Ishikawa (cell line): ENCODE measurements around the gene PTPRU.

Experiments used
- CEBPB ChIP-seq: IDR thresholded peaks from 2 replicates; pipeline ENCODE4 v1.6.1; 2012
- CREB1 ChIP-seq: IDR thresholded peaks from 2 replicates; pipeline ENCODE4 v1.6.1; 2012; ENCODE audit warnings: low read depth
- EGR1 ChIP-seq: IDR thresholded peaks from 2 replicates; pipeline ENCODE4 v1.6.1; 2012
- EP300 ChIP-seq: IDR thresholded peaks from 2 replicates; pipeline ENCODE4 v1.6.1; 2012; ENCODE audit warnings: borderline replicate concordance
- FOXM1 ChIP-seq: IDR thresholded peaks from 2 replicates; pipeline ENCODE4 v1.6.1; 2012; ENCODE audit warnings: low read depth, borderline replicate concordance
- NFIC ChIP-seq: IDR thresholded peaks from 2 replicates; pipeline ENCODE4 v1.6.1; 2012
- RAD21 ChIP-seq: IDR thresholded peaks from 2 replicates; pipeline ENCODE4 v1.6.1; 2012; ENCODE audit warnings: low read depth
- TAF1 ChIP-seq: IDR thresholded peaks from 2 replicates; pipeline ENCODE4 v1.6.1; 2012; ENCODE audit warnings: low read depth, mild to moderate bottlenecking
- TCF12 ChIP-seq: IDR thresholded peaks from 2 replicates; pipeline ENCODE4 v1.6.1; 2012; ENCODE audit warnings: low read depth
- TEAD4 ChIP-seq: IDR thresholded peaks from 2 replicates; pipeline ENCODE4 v1.6.1; 2012
- YY1 ChIP-seq: IDR thresholded peaks from 2 replicates; pipeline ENCODE4 v1.6.1; 2012; ENCODE audit warnings: low read depth
- ZBTB7A ChIP-seq: IDR thresholded peaks from 2 replicates; pipeline ENCODE4 v1.6.1; 2012; ENCODE audit warnings: low read depth
- TF ChIP-seq, protein P1 (sequence below): IDR thresholded peaks from 2 replicates; pipeline ENCODE4 v1.6.1; 2012; ENCODE audit warnings: low read depth, mild to moderate bottlenecking
- TF ChIP-seq, protein P2 (sequence below): IDR thresholded peaks from 2 replicates; pipeline ENCODE4 v1.6.1; 2012
- TF ChIP-seq, protein P3 (sequence below): IDR thresholded peaks from 2 replicates; pipeline ENCODE4 v1.6.1; 2012

PTPRU gene

DNA sequence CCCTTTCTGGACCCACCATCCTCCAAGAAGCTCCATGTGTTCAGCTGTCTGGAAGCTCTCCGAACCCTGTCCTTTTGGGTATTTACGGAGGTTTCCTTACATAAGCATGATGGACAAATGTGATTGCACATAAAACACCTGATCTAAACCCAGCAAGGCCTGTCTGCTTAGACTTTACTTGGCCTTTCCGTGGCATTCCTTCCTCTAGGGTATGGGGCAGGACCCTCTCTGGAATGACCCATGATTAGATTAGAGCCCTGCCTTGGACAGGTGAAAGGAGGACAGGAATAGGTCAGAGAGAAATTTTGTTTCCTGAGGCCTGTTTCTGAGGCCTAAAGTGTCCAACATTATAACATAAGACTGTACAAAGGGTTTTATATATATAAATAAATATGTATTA lies 16.9 kb downstream of the PTPRU start:
- TF ChIP-seq TEAD4: no peak
- no peak for TF ChIP-seq ZBTB7A
- no peak for TF ChIP-seq FOXM1
- no peak for TF ChIP-seq TAF1
- TF ChIP-seq CEBPB: no peak
- TF ChIP-seq EP300: no peak
- TF ChIP-seq, protein P1, sequence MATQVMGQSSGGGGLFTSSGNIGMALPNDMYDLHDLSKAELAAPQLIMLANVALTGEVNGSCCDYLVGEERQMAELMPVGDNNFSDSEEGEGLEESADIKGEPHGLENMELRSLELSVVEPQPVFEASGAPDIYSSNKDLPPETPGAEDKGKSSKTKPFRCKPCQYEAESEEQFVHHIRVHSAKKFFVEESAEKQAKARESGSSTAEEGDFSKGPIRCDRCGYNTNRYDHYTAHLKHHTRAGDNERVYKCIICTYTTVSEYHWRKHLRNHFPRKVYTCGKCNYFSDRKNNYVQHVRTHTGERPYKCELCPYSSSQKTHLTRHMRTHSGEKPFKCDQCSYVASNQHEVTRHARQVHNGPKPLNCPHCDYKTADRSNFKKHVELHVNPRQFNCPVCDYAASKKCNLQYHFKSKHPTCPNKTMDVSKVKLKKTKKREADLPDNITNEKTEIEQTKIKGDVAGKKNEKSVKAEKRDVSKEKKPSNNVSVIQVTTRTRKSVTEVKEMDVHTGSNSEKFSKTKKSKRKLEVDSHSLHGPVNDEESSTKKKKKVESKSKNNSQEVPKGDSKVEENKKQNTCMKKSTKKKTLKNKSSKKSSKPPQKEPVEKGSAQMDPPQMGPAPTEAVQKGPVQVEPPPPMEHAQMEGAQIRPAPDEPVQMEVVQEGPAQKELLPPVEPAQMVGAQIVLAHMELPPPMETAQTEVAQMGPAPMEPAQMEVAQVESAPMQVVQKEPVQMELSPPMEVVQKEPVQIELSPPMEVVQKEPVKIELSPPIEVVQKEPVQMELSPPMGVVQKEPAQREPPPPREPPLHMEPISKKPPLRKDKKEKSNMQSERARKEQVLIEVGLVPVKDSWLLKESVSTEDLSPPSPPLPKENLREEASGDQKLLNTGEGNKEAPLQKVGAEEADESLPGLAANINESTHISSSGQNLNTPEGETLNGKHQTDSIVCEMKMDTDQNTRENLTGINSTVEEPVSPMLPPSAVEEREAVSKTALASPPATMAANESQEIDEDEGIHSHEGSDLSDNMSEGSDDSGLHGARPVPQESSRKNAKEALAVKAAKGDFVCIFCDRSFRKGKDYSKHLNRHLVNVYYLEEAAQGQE: no peak
- TF ChIP-seq EGR1: no peak
- TF ChIP-seq, protein P2, sequence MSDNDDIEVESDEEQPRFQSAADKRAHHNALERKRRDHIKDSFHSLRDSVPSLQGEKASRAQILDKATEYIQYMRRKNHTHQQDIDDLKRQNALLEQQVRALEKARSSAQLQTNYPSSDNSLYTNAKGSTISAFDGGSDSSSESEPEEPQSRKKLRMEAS: no peak
- no peak for TF ChIP-seq YY1
- TF ChIP-seq, protein P3, sequence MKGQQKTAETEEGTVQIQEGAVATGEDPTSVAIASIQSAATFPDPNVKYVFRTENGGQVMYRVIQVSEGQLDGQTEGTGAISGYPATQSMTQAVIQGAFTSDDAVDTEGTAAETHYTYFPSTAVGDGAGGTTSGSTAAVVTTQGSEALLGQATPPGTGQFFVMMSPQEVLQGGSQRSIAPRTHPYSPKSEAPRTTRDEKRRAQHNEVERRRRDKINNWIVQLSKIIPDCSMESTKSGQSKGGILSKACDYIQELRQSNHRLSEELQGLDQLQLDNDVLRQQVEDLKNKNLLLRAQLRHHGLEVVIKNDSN: no peak
- no peak for TF ChIP-seq TCF12

DNA sequence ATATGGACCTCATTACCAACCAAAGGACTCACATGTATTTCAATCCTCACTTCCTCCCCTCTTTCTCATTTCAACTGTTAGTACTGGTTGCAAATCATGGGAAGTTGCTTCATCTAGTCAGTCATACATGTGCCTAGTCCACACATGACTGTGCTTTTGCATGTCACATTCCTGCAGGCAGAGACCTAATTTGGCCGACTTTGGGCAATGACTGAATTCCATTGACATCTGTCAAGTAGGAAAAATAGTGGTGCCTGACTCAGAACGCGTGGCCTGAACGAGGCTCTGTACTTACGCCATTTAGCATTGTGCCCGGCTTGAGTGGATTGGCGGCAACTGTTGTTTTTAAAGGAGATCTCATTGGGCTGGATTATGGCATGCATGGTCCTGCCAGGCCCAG lies 18.0 kb downstream of the PTPRU start:
- TF ChIP-seq ZBTB7A: no peak
- TF ChIP-seq YY1: no peak
- TF ChIP-seq CREB1: no peak
- no peak for TF ChIP-seq FOXM1
- TF ChIP-seq CEBPB: no peak
- TF ChIP-seq TCF12: no peak

DNA sequence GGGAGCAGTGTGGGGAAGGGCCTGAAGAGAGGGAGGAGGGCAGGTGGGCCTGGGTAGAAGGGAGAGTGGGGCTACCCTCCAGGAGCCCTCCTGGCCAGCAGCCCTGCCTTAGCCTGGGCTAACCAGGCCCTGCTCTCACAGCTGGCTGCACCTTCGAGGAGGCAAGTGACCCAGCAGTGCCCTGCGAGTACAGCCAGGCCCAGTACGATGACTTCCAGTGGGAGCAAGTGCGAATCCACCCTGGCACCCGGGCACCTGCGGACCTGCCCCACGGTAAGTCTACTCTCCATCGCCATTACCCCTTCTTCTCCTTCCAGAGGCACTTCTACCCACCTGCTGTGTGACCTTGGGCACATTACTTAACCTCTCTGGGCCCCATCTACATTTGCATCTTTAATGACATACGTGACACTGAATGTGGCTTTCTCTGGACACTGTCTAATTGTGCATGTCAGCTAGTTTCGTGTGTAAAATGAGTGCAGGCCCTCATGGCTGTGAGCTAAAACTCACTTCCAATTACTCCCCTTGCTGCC lies 18.9 kb downstream of the PTPRU start:
- TF ChIP-seq, protein P1: no peak
- TF ChIP-seq YY1 (no peak), CEBPB (no peak), FOXM1 (no peak), TEAD4 (no peak), EGR1 (no peak), ZBTB7A (no peak), NFIC (no peak), RAD21 (no peak), EP300 (no peak)
- TF ChIP-seq, protein P2: no peak
- TF ChIP-seq, protein P3: no peak

DNA sequence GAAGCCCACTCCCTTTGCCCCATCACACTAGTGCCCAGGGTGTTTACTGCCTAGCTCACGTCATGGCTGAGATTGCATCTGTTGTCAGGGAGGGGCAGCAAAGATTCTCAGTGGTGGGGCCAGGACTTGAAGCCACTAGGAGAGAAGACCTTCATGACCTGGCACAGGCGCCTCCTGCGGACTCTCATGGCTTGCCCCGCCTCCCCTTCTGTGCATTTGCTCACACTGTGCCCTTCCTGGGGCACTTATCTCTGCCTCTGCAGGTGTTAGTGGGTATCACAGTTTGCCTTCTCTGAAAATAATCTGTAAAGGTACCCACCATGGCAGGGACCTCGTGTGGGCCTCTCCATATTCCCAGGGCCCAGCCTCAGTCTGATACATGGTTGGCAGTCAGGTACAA lies 20.1 kb downstream of the PTPRU start:
- TF ChIP-seq TCF12: no peak
- no peak for TF ChIP-seq EP300
- TF ChIP-seq, protein P2: no peak
- no peak for TF ChIP-seq NFIC
- no peak for TF ChIP-seq EGR1
- TF ChIP-seq YY1: no peak
- TF ChIP-seq, protein P1: no peak
- TF ChIP-seq TEAD4: no peak
- no peak for TF ChIP-seq RAD21
- no peak for TF ChIP-seq TAF1
- TF ChIP-seq, protein P3: no peak
- TF ChIP-seq FOXM1: no peak
- TF ChIP-seq CREB1: no peak
- TF ChIP-seq CEBPB: no peak
- no peak for TF ChIP-seq ZBTB7A
